GM18868 (cell line): ENCODE measurements around the gene EEFSEC.

ENCODE experiments used
- ATAC-seq: cut with Tn5 transposase; IDR thresholded peaks from one replicate; pipeline ENCODE4 v1.9.1; 2021; ENCODE audit warnings: mild to moderate bottlenecking, moderate library complexity; ENCODE audit not compliant: unreplicated experiment

Gene EEFSEC

GRCh38 chr3:128180436-128180835 lies 27.2 kb downstream of the EEFSEC start:
- ATAC-seq: no peak

- ATAC-seq: no peak
Observed at GRCh38 chr3:128180913-128181312, 27.6 kb downstream of the EEFSEC start.

- ATAC-seq: no peak
Observed at GRCh38 chr3:128182656-128183055, 29.4 kb downstream of the EEFSEC start.

GRCh38 chr3:128185630-128186447 lies 32.6 kb downstream of the EEFSEC start:
- ATAC-seq: no peak

GRCh38 chr3:128187495-128187894 lies 34.2 kb downstream of the EEFSEC start:
- no peak for ATAC-seq

GRCh38 chr3:128188326-128188725 lies 35.0 kb downstream of the EEFSEC start:
- ATAC-seq: no peak

GRCh38 chr3:128188956-128189355 lies 35.7 kb downstream of the EEFSEC start:
- no peak for ATAC-seq

- no peak for ATAC-seq
Observed at GRCh38 chr3:128190501-128190900, 37.2 kb downstream of the EEFSEC start.

GRCh38 chr3:128192131-128192530 lies 38.9 kb downstream of the EEFSEC start:
- no peak for ATAC-seq

GRCh38 chr3:128193168-128193567 lies 39.9 kb downstream of the EEFSEC start:
- ATAC-seq: no peak

- no peak for ATAC-seq
Observed at GRCh38 chr3:128194843-128195242, 41.6 kb downstream of the EEFSEC start.

GRCh38 chr3:128195369-128195768 lies 42.1 kb downstream of the EEFSEC start:
- ATAC-seq: no peak

- ATAC-seq: no peak
Observed at GRCh38 chr3:128195802-128196201, 42.5 kb downstream of the EEFSEC start.

GRCh38 chr3:128196647-128197046 lies 43.4 kb downstream of the EEFSEC start:
- no peak for ATAC-seq

GRCh38 chr3:128197855-128198254 lies 44.6 kb downstream of the EEFSEC start:
- no peak for ATAC-seq

GRCh38 chr3:128198313-128198712 lies 45.0 kb downstream of the EEFSEC start:
- ATAC-seq: no peak

GRCh38 chr3:128199110-128199509 lies 45.8 kb downstream of the EEFSEC start:
- no peak for ATAC-seq

- ATAC-seq: no peak
Observed at GRCh38 chr3:128201158-128201755, 48.0 kb downstream of the EEFSEC start.

GRCh38 chr3:128203169-128203568 lies 49.9 kb downstream of the EEFSEC start:
- no peak for ATAC-seq

GRCh38 chr3:128205558-128206145 lies 52.4 kb downstream of the EEFSEC start:
- ATAC-seq: no peak

- ATAC-seq: no peak
Observed at GRCh38 chr3:128207951-128208350, 54.7 kb downstream of the EEFSEC start.

- ATAC-seq: no peak
Observed at GRCh38 chr3:128210711-128211110, 57.4 kb downstream of the EEFSEC start.
